ENCODE measurements around the gene TBC1D2.

GRCh38 chr9:98300611-98301010 is 45.2 kb upstream of the TBC1D2 start:
- TF ChIP-seq EP300 (IDR thresholded peaks at IDR 0.05; ENCODE audit: low read depth in 2 of 2, low read length in 2 of 2) (no peak), EP300 (CRISPR knock-in tag; IDR thresholded peaks at IDR 0.05; ENCODE audit: borderline replicate concordance) (no peak), ZNF607 (CRISPR knock-in tag; IDR thresholded peaks at IDR 0.05; ENCODE audit: borderline replicate concordance) (no peak), NCOA2 (CRISPR knock-in tag; IDR thresholded peaks at IDR 0.05) (no peak), FOXA1 (IDR thresholded peaks at IDR 0.05) (no peak), FOXA1 (CRISPR knock-in tag; IDR thresholded peaks at IDR 0.05) (no peak), DNMT1 (CRISPR knock-in tag; IDR thresholded peaks at IDR 0.05) (no peak), HNRNPUL1 (IDR thresholded peaks at IDR 0.05; ENCODE audit: low read depth, low read length) (no peak), POLR2A (IDR thresholded peaks at IDR 0.05; ENCODE audit: insufficient read depth in 1 of 2, low read depth in 2 of 2, low read length in 2 of 2) (no peak), TAF1 (CRISPR knock-in tag; IDR thresholded peaks at IDR 0.05) (no peak)

Measured in HepG2 (cell line).